Measurements from ENCODE around the gene FAM47E. TPM values are rescaled to one million over a fixed set of nuclear protein-coding genes. Genes with fewer than 3 reads are reported as not detected.
A peak's percentile ranks its signal among the peaks of the same experiment; 100 is the strongest.
"Not testable (repeated sequence)": the region's sequence is repeated elsewhere in the genome, so short reads cannot be mapped to it uniquely, and the experiment has no call there.

The FAM47E gene
- total RNA-seq, 1 donor from 2014 or later, result 3.5 TPM

GRCh38 chr4:76235915-76236314 lies 15.6 kb upstream of the FAM47E start:
- no peak overlapping the region for H3K4me3 ChIP-seq (ENCODE audit: low read depth, low read length)
- DNase-seq (ENCODE audit: low read depth), result no peak
- TF ChIP-seq CTCF (conservative IDR thresholded peaks at IDR 0.05; ENCODE audit: low read depth, low read length), result no peak

GRCh38 chr4:76238236-76238635 lies 13.3 kb upstream of the FAM47E start:
- H3K4me3 ChIP-seq (ENCODE audit: low read depth, low read length), result no peak overlapping the region
- DNase-seq (ENCODE audit: low read depth), result no peak
- no peak for TF ChIP-seq CTCF (conservative IDR thresholded peaks at IDR 0.05; ENCODE audit: low read depth, low read length)

- H3K4me3 ChIP-seq (ENCODE audit: low read depth, low read length), result no peak overlapping the region
- no peak for DNase-seq (ENCODE audit: low read depth)
- no peak for TF ChIP-seq CTCF (conservative IDR thresholded peaks at IDR 0.05; ENCODE audit: low read depth, low read length)
Observed at GRCh38 chr4:76238701-76239100, 12.8 kb upstream of the FAM47E start.

GRCh38 chr4:76240236-76240635 lies 11.3 kb upstream of the FAM47E start:
- no peak for DNase-seq (ENCODE audit: low read depth)
- H3K4me3 ChIP-seq (ENCODE audit: low read depth, low read length), result no peak overlapping the region
- no peak for TF ChIP-seq CTCF (conservative IDR thresholded peaks at IDR 0.05; ENCODE audit: low read depth, low read length)

- DNase-seq (ENCODE audit: low read depth); H3K4me3 ChIP-seq (ENCODE audit: low read depth, low read length): not testable (repeated sequence)
Observed at GRCh38 chr4:76243877-76244276, 7.6 kb upstream of the FAM47E start.

GRCh38 chr4:76246025-76246424 lies 5.5 kb upstream of the FAM47E start:
- no peak overlapping the region for H3K4me3 ChIP-seq (ENCODE audit: low read depth, low read length)
- no peak for DNase-seq (ENCODE audit: low read depth)

GRCh38 chr4:76246852-76247251 lies 4.7 kb upstream of the FAM47E start:
- no peak for TF ChIP-seq CTCF (conservative IDR thresholded peaks at IDR 0.05; ENCODE audit: low read depth, low read length)
- H3K4me3 ChIP-seq (ENCODE audit: low read depth, low read length), result no peak overlapping the region
- DNase-seq (ENCODE audit: low read depth), result no peak

More at GRCh38 chr4:76246025-76246424, 5.5 kb upstream of the FAM47E start:
- TF ChIP-seq CTCF (conservative IDR thresholded peaks at IDR 0.05; ENCODE audit: low read depth, low read length), result peak; percentile 21

- H3K4me3 ChIP-seq (ENCODE audit: low read depth, low read length), result peak overlapping the region; percentile 80
- TF ChIP-seq CTCF (conservative IDR thresholded peaks at IDR 0.05; ENCODE audit: low read depth, low read length), result no peak
- no peak for DNase-seq (ENCODE audit: low read depth)
Observed at GRCh38 chr4:76250962-76251361, 559 bp upstream of the FAM47E start.
